HepG2 (cell line): ENCODE measurements around the gene ZNF821. TPM values are rescaled to one million over a fixed set of nuclear protein-coding genes. Genes with fewer than 3 reads are reported as not detected.

Experiments used
- CBX1 ChIP-seq: IDR thresholded peaks from one replicate; pipeline ENCODE4 v1.6.1; 2016; ENCODE audit warnings: antibody characterized with exemption, low read depth
- CTCF ChIP-seq: sonication (generic); formaldehyde crosslinking; IDR thresholded peaks from 2 replicates; pipeline ENCODE4 v1.5.0; 2020; ENCODE audit warnings: mild to moderate bottlenecking, missing genetic modification reagents, moderate library complexity
- EED ChIP-seq: sonication (generic); formaldehyde crosslinking; IDR thresholded peaks from 2 replicates; pipeline ENCODE4 v1.5.0; 2020; ENCODE audit warnings: mild to moderate bottlenecking, missing genetic modification reagents
- GFI1 ChIP-seq: sonication (generic); formaldehyde crosslinking; IDR thresholded peaks from 2 replicates; pipeline ENCODE4 v1.5.0; 2020; ENCODE audit warnings: missing genetic modification reagents, mild to moderate bottlenecking, borderline replicate concordance
- KAT7 ChIP-seq: IDR thresholded peaks from 2 replicates; pipeline ENCODE4 v1.6.1; 2018; ENCODE audit warnings: borderline replicate concordance, missing compliant biosample characterization
- KDM1A ChIP-seq: IDR thresholded peaks from 2 replicates; pipeline ENCODE4 v1.6.1; 2016; ENCODE audit warnings: missing compliant biosample characterization
- KDM6A ChIP-seq: IDR thresholded peaks from 2 replicates; pipeline ENCODE4 v1.6.1; 2016; ENCODE audit warnings: low read depth
- NFE2 ChIP-seq: sonication (generic); formaldehyde crosslinking; IDR thresholded peaks from 2 replicates; pipeline ENCODE4 v1.4.0; 2020; ENCODE audit warnings: missing genetic modification reagents
- RAD51 ChIP-seq: fragments of 450-650 bp; IDR thresholded peaks from 2 replicates; pipeline ENCODE4 v1.6.1; 2016; ENCODE audit warnings: borderline replicate concordance
- RFX3 ChIP-seq: IDR thresholded peaks from 2 replicates; pipeline ENCODE4 v1.6.1; 2016; ENCODE audit warnings: missing biosample characterization, missing genetic modification reagents
- SIN3A ChIP-seq: IDR thresholded peaks from 2 replicates; pipeline ENCODE4 v1.6.1; 2011; ENCODE audit warnings: low read depth, mild to moderate bottlenecking, control low read depth, low read length, borderline replicate concordance
- TFAP4 ChIP-seq: sonication (generic); IDR thresholded peaks from 2 replicates; pipeline ENCODE4 v1.6.1; 2016; ENCODE audit warnings: low read depth, borderline replicate concordance
- ZMYM2 ChIP-seq: sonication (generic); formaldehyde crosslinking; IDR thresholded peaks from 2 replicates; pipeline ENCODE4 v1.8.0; 2022; ENCODE audit warnings: mild to moderate bottlenecking, missing genetic modification reagents
- ZNF549 ChIP-seq: sonication (generic); formaldehyde crosslinking; IDR thresholded peaks from 2 replicates; pipeline ENCODE4 v1.5.0; 2020; ENCODE audit warnings: missing genetic modification reagents
- polyA plus RNA-seq, 8 experiments: library from polyadenylated mRNA; depleted of rRNA in 3 of 8; stranded (reverse) in 7 of 8; unstranded in 1 of 8; fragments of >200 nt; fragmentation: Illumina TruSeq in 4 of 8; extraction: Trizol in 4 of 8; gene quantifications; 2 replicates each; pipeline versions ENCODE4 v1.2.1 to v1.2.3, GENCODE V29; 2011 to 2016; ENCODE audit warnings: low read depth in 4 of 8, missing spikeins in 1 of 8, mixed read lengths in 1 of 8; ENCODE audit not compliant: insufficient read depth in 1 of 8
- total RNA-seq, 5 experiments: library from RNA; depleted of rRNA; stranded (reverse); fragments of >200 nt; fragmentation: Illumina TruSeq; extraction: Trizol; gene quantifications; 2 replicates each; pipeline ENCODE4 v1.2.3, GENCODE V29; 2016; ENCODE audit warnings: low read depth in 1 of 5
- TF ChIP-seq, protein P1 (sequence below): sonication (generic); formaldehyde crosslinking; IDR thresholded peaks from 2 replicates; pipeline ENCODE4 v1.5.0; 2020; ENCODE audit warnings: missing genetic modification reagents
- TF ChIP-seq, protein P2 (sequence below): sonication (generic); formaldehyde crosslinking; IDR thresholded peaks from 2 replicates; pipeline ENCODE4 v1.8.0; 2022; ENCODE audit warnings: missing genetic modification reagents, mild to moderate bottlenecking, inconsistent platforms, borderline replicate concordance
- TF ChIP-seq, protein P3 (sequence below): sonication (generic); formaldehyde crosslinking; IDR thresholded peaks from 2 replicates; pipeline ENCODE4 v1.5.0; 2020; ENCODE audit warnings: mild to moderate bottlenecking, missing genetic modification reagents
- TF ChIP-seq, protein P4 (sequence below): sonication (generic); formaldehyde crosslinking; conservative IDR thresholded peaks from 2 replicates; pipeline ENCODE4 v1.4.0; 2020; ENCODE audit warnings: missing genetic modification reagents

ZNF821 gene
- total and polyA plus RNA-seq, 2 of the 13 experiments (the other 11 are each of a cell fraction or from before 2014, with no cell fraction given): 7.0 to 9.1 TPM

DNA sequence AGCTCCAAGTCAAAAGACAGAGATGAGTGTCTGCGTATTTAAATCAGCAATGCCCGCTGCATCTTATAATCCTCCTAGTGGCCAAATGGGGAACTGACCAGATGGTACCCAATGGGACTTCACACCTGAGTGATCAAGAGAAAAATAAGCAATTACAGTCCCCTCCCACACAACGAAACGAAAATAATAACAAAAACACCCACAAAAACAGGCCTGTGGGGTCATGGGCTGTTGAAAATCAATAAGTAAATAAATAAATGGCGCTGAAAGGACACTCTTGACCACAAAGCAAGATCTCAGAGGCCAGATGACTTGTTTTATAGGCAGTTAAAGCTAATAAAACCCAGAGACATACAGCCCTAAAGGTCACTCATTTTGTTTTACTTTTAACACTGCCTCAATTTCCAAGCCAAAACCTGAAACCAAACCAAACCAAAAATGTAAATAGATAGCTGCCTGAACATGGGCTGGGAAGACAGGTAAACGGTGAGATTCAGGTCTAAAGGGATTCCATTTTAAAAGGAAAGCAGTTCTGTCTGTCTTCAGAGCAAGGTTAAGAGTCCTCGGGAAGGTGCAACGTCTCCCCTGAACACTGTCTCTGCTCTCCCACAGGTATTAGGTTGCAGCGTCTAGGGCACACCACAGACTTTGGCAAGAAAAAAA, 1.3 kb downstream of the ZNF821 start (continued):
- TF ChIP-seq, protein P1, sequence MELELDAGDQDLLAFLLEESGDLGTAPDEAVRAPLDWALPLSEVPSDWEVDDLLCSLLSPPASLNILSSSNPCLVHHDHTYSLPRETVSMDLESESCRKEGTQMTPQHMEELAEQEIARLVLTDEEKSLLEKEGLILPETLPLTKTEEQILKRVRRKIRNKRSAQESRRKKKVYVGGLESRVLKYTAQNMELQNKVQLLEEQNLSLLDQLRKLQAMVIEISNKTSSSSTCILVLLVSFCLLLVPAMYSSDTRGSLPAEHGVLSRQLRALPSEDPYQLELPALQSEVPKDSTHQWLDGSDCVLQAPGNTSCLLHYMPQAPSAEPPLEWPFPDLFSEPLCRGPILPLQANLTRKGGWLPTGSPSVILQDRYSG (CRISPR knock-in tag): no peak
- TF ChIP-seq, protein P2, sequence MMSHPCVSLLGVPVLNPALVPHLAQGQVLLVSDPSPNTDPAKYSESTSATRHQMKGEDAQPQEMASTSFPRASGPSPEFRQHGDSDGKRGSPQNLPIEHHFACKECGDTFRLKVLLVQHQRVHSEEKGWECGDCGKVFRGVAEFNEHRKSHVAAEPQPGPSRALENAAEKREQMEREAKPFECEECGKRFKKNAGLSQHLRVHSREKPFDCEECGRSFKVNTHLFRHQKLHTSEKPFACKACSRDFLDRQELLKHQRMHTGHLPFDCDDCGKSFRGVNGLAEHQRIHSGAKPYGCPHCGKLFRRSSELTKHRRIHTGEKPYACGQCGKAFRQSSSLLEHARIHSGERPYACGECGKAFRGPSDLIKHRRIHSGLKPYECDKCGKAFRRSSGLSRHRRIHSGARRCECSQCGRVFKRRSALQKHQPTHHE (CRISPR knock-in tag): no peak
- TF ChIP-seq KDM1A (CRISPR knock-in tag) (no peak), CBX1 (no peak), ZMYM2 (CRISPR knock-in tag) (no peak), NFE2 (CRISPR knock-in tag) (no peak), GFI1 (CRISPR knock-in tag) (0 out of 2 replicates have a peak, but pooled peaks have one; percentile 20), CTCF (peak; percentile 76), TFAP4 (peak; percentile 29; the same call in 1 of the 2 replicates), KAT7 (no peak), ZNF549 (no peak), RFX3 (CRISPR knock-in tag) (no peak), EED (no peak), KDM6A (CRISPR knock-in tag) (no peak), SIN3A (0 out of 2 replicates have a peak, but pooled peaks have one; percentile 25), RAD51 (no peak)
- TF ChIP-seq, protein P3, sequence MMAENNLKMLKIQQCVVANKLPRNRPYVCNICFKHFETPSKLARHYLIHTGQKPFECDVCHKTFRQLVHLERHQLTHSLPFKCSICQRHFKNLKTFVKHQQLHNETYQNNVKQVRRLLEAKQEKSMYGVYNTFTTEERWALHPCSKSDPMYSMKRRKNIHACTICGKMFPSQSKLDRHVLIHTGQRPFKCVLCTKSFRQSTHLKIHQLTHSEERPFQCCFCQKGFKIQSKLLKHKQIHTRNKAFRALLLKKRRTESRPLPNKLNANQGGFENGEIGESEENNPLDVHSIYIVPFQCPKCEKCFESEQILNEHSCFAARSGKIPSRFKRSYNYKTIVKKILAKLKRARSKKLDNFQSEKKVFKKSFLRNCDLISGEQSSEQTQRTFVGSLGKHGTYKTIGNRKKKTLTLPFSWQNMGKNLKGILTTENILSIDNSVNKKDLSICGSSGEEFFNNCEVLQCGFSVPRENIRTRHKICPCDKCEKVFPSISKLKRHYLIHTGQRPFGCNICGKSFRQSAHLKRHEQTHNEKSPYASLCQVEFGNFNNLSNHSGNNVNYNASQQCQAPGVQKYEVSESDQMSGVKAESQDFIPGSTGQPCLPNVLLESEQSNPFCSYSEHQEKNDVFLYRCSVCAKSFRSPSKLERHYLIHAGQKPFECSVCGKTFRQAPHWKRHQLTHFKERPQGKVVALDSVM (CRISPR knock-in tag): no peak
- TF ChIP-seq, protein P4, sequence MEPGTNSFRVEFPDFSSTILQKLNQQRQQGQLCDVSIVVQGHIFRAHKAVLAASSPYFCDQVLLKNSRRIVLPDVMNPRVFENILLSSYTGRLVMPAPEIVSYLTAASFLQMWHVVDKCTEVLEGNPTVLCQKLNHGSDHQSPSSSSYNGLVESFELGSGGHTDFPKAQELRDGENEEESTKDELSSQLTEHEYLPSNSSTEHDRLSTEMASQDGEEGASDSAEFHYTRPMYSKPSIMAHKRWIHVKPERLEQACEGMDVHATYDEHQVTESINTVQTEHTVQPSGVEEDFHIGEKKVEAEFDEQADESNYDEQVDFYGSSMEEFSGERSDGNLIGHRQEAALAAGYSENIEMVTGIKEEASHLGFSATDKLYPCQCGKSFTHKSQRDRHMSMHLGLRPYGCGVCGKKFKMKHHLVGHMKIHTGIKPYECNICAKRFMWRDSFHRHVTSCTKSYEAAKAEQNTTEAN (CRISPR knock-in tag): no peak
